ENCODE data around the gene CYP2B6.
"Not testable (repeated sequence)": the region's sequence is repeated elsewhere in the genome, so short reads cannot be mapped to it uniquely, and the experiment has no call there.

The CYP2B6 gene

DNA sequence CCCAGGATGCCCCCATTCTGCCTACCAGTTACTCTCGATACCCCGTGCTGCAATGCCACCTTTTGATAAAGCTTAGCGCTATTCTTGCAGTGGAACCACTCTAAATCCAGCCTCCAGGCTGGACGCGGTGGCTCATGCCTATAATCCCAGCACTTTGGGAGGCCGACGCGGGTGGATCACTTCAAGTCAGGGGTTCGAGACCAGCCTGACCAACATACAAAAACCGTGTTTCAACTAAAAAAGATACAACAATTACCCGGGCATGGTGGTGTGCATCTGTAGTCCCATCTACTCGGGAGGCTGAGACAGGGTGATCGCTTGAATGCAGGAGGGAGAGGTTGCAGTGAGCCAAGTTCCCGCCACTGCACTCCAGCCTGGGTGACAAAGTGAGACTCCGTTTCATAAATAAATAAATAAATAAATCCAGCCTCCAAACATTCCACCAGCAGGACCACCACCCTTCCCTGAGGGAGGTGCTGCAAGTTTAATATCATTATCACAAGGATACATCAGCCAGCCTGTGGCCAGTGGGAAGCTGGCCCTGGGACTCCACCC, 27.7 kb downstream of the CYP2B6 start:
- no peaks in the 10 kb centered on the region for H3K4me1 ChIP-seq (ENCODE audit: control insufficient read depth, insufficient read depth, low read length)
- H3K36me3 ChIP-seq (ENCODE audit: insufficient read depth, low read length), result no peaks in the 10 kb centered on the region
- H3K27me3 ChIP-seq (ENCODE audit: control insufficient read depth, insufficient read depth, low read length), result no peaks in the 10 kb centered on the region
- no peak overlapping the region for H3K4me3 ChIP-seq (ENCODE audit: low read length)
- no peak overlapping the region for H3K9ac ChIP-seq (ENCODE audit: low read depth, low read length)
- H3K4me2 ChIP-seq (ENCODE audit: low read length), result no peak overlapping the region
- no peaks in the 10 kb centered on the region for H3K9me3 ChIP-seq (replicated peaks; ENCODE audit: low read length)

GRCh38 chr19:41019346-41019745, 28.3 kb downstream of the CYP2B6 start:
- H3K9me3 ChIP-seq (replicated peaks; ENCODE audit: low read length), result no peaks in the 10 kb centered on the region
- no peak overlapping the region for H3K9ac ChIP-seq (ENCODE audit: low read depth, low read length)
- H3K4me3 ChIP-seq (ENCODE audit: low read length), result no peak overlapping the region
- H3K4me2 ChIP-seq (ENCODE audit: low read length), result no peak overlapping the region
- no peaks in the 10 kb centered on the region for H3K36me3 ChIP-seq (ENCODE audit: insufficient read depth, low read length)
- no peaks in the 10 kb centered on the region for H3K4me1 ChIP-seq (ENCODE audit: control insufficient read depth, insufficient read depth, low read length)
- no peaks in the 10 kb centered on the region for H3K27me3 ChIP-seq (ENCODE audit: control insufficient read depth, insufficient read depth, low read length)

GRCh38 chr19:41023193-41023592, 32.1 kb downstream of the CYP2B6 start:
- no peaks in the 10 kb centered on the region for H3K36me3 ChIP-seq (ENCODE audit: insufficient read depth, low read length)
- H3K9ac ChIP-seq (ENCODE audit: low read depth, low read length), result no peak overlapping the region
- no peak overlapping the region for H3K4me2 ChIP-seq (ENCODE audit: low read length)
- H3K9me3 ChIP-seq (replicated peaks; ENCODE audit: low read length), result no peaks in the 10 kb centered on the region
- H3K4me3 ChIP-seq (ENCODE audit: low read length), result no peak overlapping the region
- H3K27me3 ChIP-seq (ENCODE audit: control insufficient read depth, insufficient read depth, low read length), result peaks cover 6% of the 10 kb centered on the region
- no peaks in the 10 kb centered on the region for H3K4me1 ChIP-seq (ENCODE audit: control insufficient read depth, insufficient read depth, low read length)

- H3K27me3 ChIP-seq (ENCODE audit: control insufficient read depth, insufficient read depth, low read length), result peaks cover 9% of the 10 kb centered on the region
- no peaks in the 10 kb centered on the region for H3K9me3 ChIP-seq (replicated peaks; ENCODE audit: low read length)
These were observed 34.3 kb downstream of the CYP2B6 start for GRCh38 chr19:41025411-41025810.

DNA sequence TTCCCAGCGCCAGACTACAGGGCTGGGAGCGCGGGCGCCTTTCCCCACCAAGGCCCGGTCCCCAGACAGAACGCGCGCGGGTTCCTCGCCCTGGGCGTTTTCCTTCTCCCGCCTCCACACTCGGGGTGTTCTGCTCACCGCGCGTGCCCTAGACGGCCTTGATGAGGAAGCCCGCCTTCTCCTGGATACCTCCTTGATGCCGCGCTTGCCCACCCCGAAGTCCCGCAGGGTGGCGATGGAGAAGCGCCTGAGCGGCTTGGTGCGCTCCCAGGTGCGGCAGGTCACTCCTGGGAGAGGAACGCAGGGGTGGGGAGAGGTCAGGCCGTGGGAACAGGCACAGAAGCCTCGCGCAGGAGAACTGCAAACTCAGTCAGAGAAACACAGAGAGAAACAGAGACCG, 34.8 kb downstream of the CYP2B6 start:
- Histone ChIP-seq H3K36me3 (ENCODE audit: insufficient read depth, low read length) (no peaks in the 10 kb centered on the region), H3K9me3 (replicated peaks; ENCODE audit: low read length) (no peaks in the 10 kb centered on the region), H3K27me3 (ENCODE audit: control insufficient read depth, insufficient read depth, low read length) (peaks cover 9% of the 10 kb centered on the region), H3K4me3 (ENCODE audit: low read length) (no peak overlapping the region), H3K4me1 (ENCODE audit: control insufficient read depth, insufficient read depth, low read length) (no peaks in the 10 kb centered on the region), H3K4me2 (ENCODE audit: low read length) (no peak overlapping the region), H3K9ac (ENCODE audit: low read depth, low read length) (no peak overlapping the region)

More at GRCh38 chr19:41025411-41025810, 34.3 kb downstream of the CYP2B6 start:
- H3K4me1 ChIP-seq (ENCODE audit: control insufficient read depth, insufficient read depth, low read length), result no peaks in the 10 kb centered on the region
- no peaks in the 10 kb centered on the region for H3K36me3 ChIP-seq (ENCODE audit: insufficient read depth, low read length)
- no peak overlapping the region for H3K4me3 ChIP-seq (ENCODE audit: low read length)
- no peak overlapping the region for H3K9ac ChIP-seq (ENCODE audit: low read depth, low read length)
- H3K4me2 ChIP-seq (ENCODE audit: low read length), result no peak overlapping the region

DNA sequence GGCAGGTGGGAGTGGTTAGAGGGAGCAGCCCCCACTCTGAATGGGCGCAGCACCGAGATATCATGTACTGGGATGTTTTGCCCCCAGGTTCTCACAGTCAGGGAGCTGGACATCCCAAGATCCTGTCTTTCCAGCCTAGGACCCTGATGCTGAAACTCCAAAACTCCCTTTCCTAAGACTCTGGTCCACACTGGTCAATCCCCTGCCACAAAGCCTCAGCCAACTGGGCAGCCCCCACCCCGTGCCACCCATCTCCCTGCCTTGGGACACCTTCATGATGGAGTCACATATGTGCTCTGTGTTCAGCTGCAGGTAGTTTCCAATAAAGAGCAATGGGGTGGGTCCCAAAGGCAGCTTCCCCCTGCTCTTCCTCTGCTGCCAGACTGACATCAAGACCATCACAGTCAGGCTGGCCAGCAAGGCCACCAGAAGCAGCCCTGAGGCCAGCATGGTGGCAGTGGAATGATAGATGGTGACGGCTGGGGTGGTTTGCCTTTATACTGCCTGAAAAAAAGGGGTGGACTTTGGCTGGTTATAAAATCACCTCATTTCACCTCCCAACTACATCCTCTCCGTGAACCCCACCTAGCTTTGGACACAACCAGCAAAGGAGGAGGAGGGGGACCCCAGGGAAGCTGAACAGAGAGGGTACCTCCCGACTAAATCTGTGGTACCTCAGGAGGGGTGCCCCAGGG, 36.3 kb downstream of the CYP2B6 start:
- Histone ChIP-seq H3K4me1 (ENCODE audit: control insufficient read depth, insufficient read depth, low read length) (no peaks in the 10 kb centered on the region), H3K9me3 (replicated peaks; ENCODE audit: low read length) (no peaks in the 10 kb centered on the region), H3K9ac (ENCODE audit: low read depth, low read length) (no peak overlapping the region), H3K36me3 (ENCODE audit: insufficient read depth, low read length) (no peaks in the 10 kb centered on the region), H3K4me3 (ENCODE audit: low read length) (no peak overlapping the region), H3K27me3 (ENCODE audit: control insufficient read depth, insufficient read depth, low read length) (peaks cover 9% of the 10 kb centered on the region), H3K4me2 (ENCODE audit: low read length) (no peak overlapping the region)

- Histone ChIP-seq H3K4me1 (ENCODE audit: control insufficient read depth, insufficient read depth, low read length) (no peaks in the 10 kb centered on the region), H3K9ac (ENCODE audit: low read depth, low read length) (no peak overlapping the region), H3K4me3 (ENCODE audit: low read length) (no peak overlapping the region), H3K27me3 (ENCODE audit: control insufficient read depth, insufficient read depth, low read length) (peaks cover 9% of the 10 kb centered on the region), H3K4me2 (ENCODE audit: low read length) (no peak overlapping the region), H3K36me3 (ENCODE audit: insufficient read depth, low read length) (no peaks in the 10 kb centered on the region), H3K9me3 (replicated peaks; ENCODE audit: low read length) (no peaks in the 10 kb centered on the region)
These were observed 38.7 kb downstream of the CYP2B6 start for GRCh38 chr19:41029524-41030432.

GRCh38 chr19:41030651-41031050, 39.6 kb downstream of the CYP2B6 start:
- Histone ChIP-seq H3K36me3 (ENCODE audit: insufficient read depth, low read length) (no peaks in the 10 kb centered on the region), H3K4me3 (ENCODE audit: low read length) (no peak overlapping the region), H3K9me3 (replicated peaks; ENCODE audit: low read length) (no peaks in the 10 kb centered on the region), H3K4me1 (ENCODE audit: control insufficient read depth, insufficient read depth, low read length) (no peaks in the 10 kb centered on the region), H3K4me2 (ENCODE audit: low read length) (no peak overlapping the region), H3K9ac (ENCODE audit: low read depth, low read length) (no peak overlapping the region), H3K27me3 (ENCODE audit: control insufficient read depth, insufficient read depth, low read length) (peaks cover 9% of the 10 kb centered on the region)

DNA sequence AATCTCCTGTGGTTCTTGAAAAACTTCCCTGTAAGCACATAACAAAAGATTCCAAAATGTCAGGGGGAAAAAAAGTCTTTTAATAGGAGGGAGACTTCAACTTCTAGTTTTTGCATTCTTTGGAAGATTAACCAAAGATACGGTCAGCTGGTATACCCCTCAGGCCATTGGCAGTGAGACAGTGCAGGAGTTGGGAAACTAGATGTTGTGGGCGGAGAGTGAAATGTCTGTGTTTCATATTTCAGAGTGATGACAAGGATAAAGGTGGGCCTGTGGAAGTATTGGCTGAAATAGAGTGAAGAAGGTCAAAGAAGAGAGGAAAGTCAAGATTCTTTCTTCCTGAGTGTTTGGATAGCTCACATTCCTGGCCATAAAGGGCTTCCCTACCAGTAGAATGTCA, 40.8 kb downstream of the CYP2B6 start:
- H3K4me3 ChIP-seq (ENCODE audit: low read length), result no peak overlapping the region
- H3K36me3 ChIP-seq (ENCODE audit: insufficient read depth, low read length), result no peaks in the 10 kb centered on the region
- no peaks in the 10 kb centered on the region for H3K9me3 ChIP-seq (replicated peaks; ENCODE audit: low read length)
- no peaks in the 10 kb centered on the region for H3K4me1 ChIP-seq (ENCODE audit: control insufficient read depth, insufficient read depth, low read length)
- peaks cover 3% of the 10 kb centered on the region for H3K27me3 ChIP-seq (ENCODE audit: control insufficient read depth, insufficient read depth, low read length)
- H3K9ac ChIP-seq (ENCODE audit: low read depth, low read length), result no peak overlapping the region
- no peak overlapping the region for H3K4me2 ChIP-seq (ENCODE audit: low read length)

GRCh38 chr19:41033324-41033723, 42.2 kb downstream of the CYP2B6 start:
- not testable (repeated sequence) for H3K9me3 ChIP-seq (replicated peaks; ENCODE audit: low read length); H3K4me3 ChIP-seq (ENCODE audit: low read length); H3K4me1 ChIP-seq (ENCODE audit: control insufficient read depth, insufficient read depth, low read length); H3K27me3 ChIP-seq (ENCODE audit: control insufficient read depth, insufficient read depth, low read length); H3K4me2 ChIP-seq (ENCODE audit: low read length); H3K9ac ChIP-seq (ENCODE audit: low read depth, low read length); H3K36me3 ChIP-seq (ENCODE audit: insufficient read depth, low read length)

GRCh38 chr19:41039806-41040205, 48.7 kb downstream of the CYP2B6 start:
- H3K4me2 ChIP-seq (ENCODE audit: low read length), result no peak overlapping the region
- H3K9me3 ChIP-seq (replicated peaks; ENCODE audit: low read length), result no peaks in the 10 kb centered on the region
- no peak overlapping the region for H3K9ac ChIP-seq (ENCODE audit: low read depth, low read length)
- no peaks in the 10 kb centered on the region for H3K4me1 ChIP-seq (ENCODE audit: control insufficient read depth, insufficient read depth, low read length)
- H3K27me3 ChIP-seq (ENCODE audit: control insufficient read depth, insufficient read depth, low read length), result no peaks in the 10 kb centered on the region
- no peaks in the 10 kb centered on the region for H3K36me3 ChIP-seq (ENCODE audit: insufficient read depth, low read length)
- no peak overlapping the region for H3K4me3 ChIP-seq (ENCODE audit: low read length)

Data from skeletal muscle satellite cell (primary cell).